WTC11 (cell line): ENCODE measurements around the gene FAM53C. TPM values are rescaled to one million over a fixed set of nuclear protein-coding genes. Genes with fewer than 3 reads are reported as not detected.

ENCODE experiments used
- AFF4 ChIP-seq: sonication (generic); formaldehyde crosslinking; IDR thresholded peaks from 2 replicates; pipeline ENCODE4 v1.8.1; 2023; ENCODE audit warnings: mild to moderate bottlenecking, missing genetic modification reagents, borderline replicate concordance
- CBFB ChIP-seq: sonication (generic); formaldehyde crosslinking; IDR thresholded peaks from 2 replicates; pipeline ENCODE4 v1.8.1; 2022; ENCODE audit warnings: mild to moderate bottlenecking, low read depth, missing genetic modification reagents
- CDX4 ChIP-seq: fragments of 250-450 bp; sonication (Bioruptor Pico); IDR thresholded peaks from 2 replicates; pipeline ENCODE4 v1.9.0; 2021; ENCODE audit warnings: moderate library complexity, mild to moderate bottlenecking, inconsistent platforms, borderline replicate concordance
- ETV6 ChIP-seq: sonication (generic); formaldehyde crosslinking; IDR thresholded peaks from 2 replicates; pipeline ENCODE4 v1.8.1; 2022; ENCODE audit warnings: mild to moderate bottlenecking, missing genetic modification reagents
- GABPB1 ChIP-seq: sonication (generic); formaldehyde crosslinking; IDR thresholded peaks from 2 replicates; pipeline ENCODE4 v1.8.1; 2023; ENCODE audit warnings: mild to moderate bottlenecking, missing genetic modification reagents
- GRHL2 ChIP-seq: fragments of 250-450 bp; sonication (Bioruptor Pico); IDR thresholded peaks from 2 replicates; pipeline ENCODE4 v1.8.0; 2022; ENCODE audit warnings: mild to moderate bottlenecking, moderate library complexity; ENCODE audit not compliant: insufficient replicate concordance, severe bottlenecking
- HMGA2 ChIP-seq: fragments of 250-450 bp; sonication (Bioruptor Pico); IDR thresholded peaks from 2 replicates; pipeline ENCODE4 v1.4.0; 2021; ENCODE audit warnings: mild to moderate bottlenecking, moderate library complexity
- HMGXB4 ChIP-seq: sonication (generic); formaldehyde crosslinking; IDR thresholded peaks from 2 replicates; pipeline ENCODE4 v1.8.1; 2023; ENCODE audit warnings: mild to moderate bottlenecking, moderate library complexity, missing genetic modification reagents
- NFATC4 ChIP-seq: fragments of 250-450 bp; sonication (Bioruptor Pico); IDR thresholded peaks from 2 replicates; pipeline ENCODE4 v1.9.0; 2021; ENCODE audit warnings: mild to moderate bottlenecking
- PRRX2 ChIP-seq: fragments of 250-450 bp; sonication (Bioruptor Pico); IDR thresholded peaks from 2 replicates; pipeline ENCODE4 v1.8.0; 2021; ENCODE audit warnings: mild to moderate bottlenecking
- RORB ChIP-seq: fragments of 250-450 bp; sonication (Bioruptor Pico); IDR thresholded peaks from 2 replicates; pipeline ENCODE4 v1.9.0; 2021; ENCODE audit warnings: mild to moderate bottlenecking
- TP53 ChIP-seq: sonication (generic); formaldehyde crosslinking; IDR thresholded peaks from 2 replicates; pipeline ENCODE4 v1.8.1; 2023; ENCODE audit warnings: mild to moderate bottlenecking, missing genetic modification reagents
- USF2 ChIP-seq: sonication (generic); formaldehyde crosslinking; IDR thresholded peaks from 2 replicates; pipeline ENCODE4 v1.8.1; 2023; ENCODE audit warnings: mild to moderate bottlenecking, missing genetic modification reagents, moderate library complexity
- ZBTB43 ChIP-seq: sonication (generic); formaldehyde crosslinking; IDR thresholded peaks from 2 replicates; pipeline ENCODE4 v1.8.1; 2023; ENCODE audit warnings: mild to moderate bottlenecking, missing genetic modification reagents
- ZNF425 ChIP-seq: fragments of 250-450 bp; sonication (Bioruptor Pico); conservative IDR thresholded peaks from 2 replicates; pipeline ENCODE4 v1.9.0; 2021; ENCODE audit warnings: mild to moderate bottlenecking
- total RNA-seq: library from RNA; stranded (reverse); gene quantifications from 3 replicates; pipeline ENCODE4 v1.2.3, GENCODE V29; 2021
- TF ChIP-seq, protein P1 (sequence below): sonication (generic); formaldehyde crosslinking; IDR thresholded peaks from 2 replicates; pipeline ENCODE4 v1.8.0; 2023; ENCODE audit warnings: mild to moderate bottlenecking, missing genetic modification reagents
- TF ChIP-seq, protein P2 (sequence below): sonication (generic); formaldehyde crosslinking; conservative IDR thresholded peaks from 2 replicates; pipeline ENCODE4 v1.8.1; 2022; ENCODE audit warnings: mild to moderate bottlenecking, missing genetic modification reagents
- TF ChIP-seq, protein P3 (sequence below): fragments of 250-450 bp; sonication (Bioruptor Pico); IDR thresholded peaks from 2 replicates; pipeline ENCODE4 v1.9.0; 2021; ENCODE audit warnings: mild to moderate bottlenecking, borderline replicate concordance

Gene FAM53C
- total RNA-seq, 1 experiment from 2014 or later = 51.3 TPM

- TF ChIP-seq, protein P1, sequence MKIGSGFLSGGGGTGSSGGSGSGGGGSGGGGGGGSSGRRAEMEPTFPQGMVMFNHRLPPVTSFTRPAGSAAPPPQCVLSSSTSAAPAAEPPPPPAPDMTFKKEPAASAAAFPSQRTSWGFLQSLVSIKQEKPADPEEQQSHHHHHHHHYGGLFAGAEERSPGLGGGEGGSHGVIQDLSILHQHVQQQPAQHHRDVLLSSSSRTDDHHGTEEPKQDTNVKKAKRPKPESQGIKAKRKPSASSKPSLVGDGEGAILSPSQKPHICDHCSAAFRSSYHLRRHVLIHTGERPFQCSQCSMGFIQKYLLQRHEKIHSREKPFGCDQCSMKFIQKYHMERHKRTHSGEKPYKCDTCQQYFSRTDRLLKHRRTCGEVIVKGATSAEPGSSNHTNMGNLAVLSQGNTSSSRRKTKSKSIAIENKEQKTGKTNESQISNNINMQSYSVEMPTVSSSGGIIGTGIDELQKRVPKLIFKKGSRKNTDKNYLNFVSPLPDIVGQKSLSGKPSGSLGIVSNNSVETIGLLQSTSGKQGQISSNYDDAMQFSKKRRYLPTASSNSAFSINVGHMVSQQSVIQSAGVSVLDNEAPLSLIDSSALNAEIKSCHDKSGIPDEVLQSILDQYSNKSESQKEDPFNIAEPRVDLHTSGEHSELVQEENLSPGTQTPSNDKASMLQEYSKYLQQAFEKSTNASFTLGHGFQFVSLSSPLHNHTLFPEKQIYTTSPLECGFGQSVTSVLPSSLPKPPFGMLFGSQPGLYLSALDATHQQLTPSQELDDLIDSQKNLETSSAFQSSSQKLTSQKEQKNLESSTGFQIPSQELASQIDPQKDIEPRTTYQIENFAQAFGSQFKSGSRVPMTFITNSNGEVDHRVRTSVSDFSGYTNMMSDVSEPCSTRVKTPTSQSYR (CRISPR knock-in tag) = peak; percentile 96
- no peak for TF ChIP-seq AFF4 (CRISPR knock-in tag)
- TF ChIP-seq HMGXB4 = peak; percentile 44; the same call in 1 of the 2 replicates
- peak; percentile 89 for TF ChIP-seq TP53
- no peak; the same call in none of the 2 replicates for TF ChIP-seq GABPB1 (CRISPR knock-in tag)
- TF ChIP-seq USF2 (CRISPR knock-in tag) = 0 out of 2 replicates have a peak, but pooled peaks have one; percentile 41
- peak; percentile 88; the same call in 1 of the 2 replicates for TF ChIP-seq ETV6 (CRISPR knock-in tag)
- TF ChIP-seq ZNF425 = peak; percentile 42; the same call in 1 of the 2 replicates
- no peak for TF ChIP-seq GRHL2 (CRISPR knock-in tag)
- TF ChIP-seq HMGA2 (CRISPR knock-in tag) = peak; percentile 58; the same call in 1 of the 2 replicates
- TF ChIP-seq CBFB (CRISPR knock-in tag) = no peak
- TF ChIP-seq ZBTB43 (CRISPR knock-in tag) = 0 out of 2 replicates have a peak, but pooled peaks have one; percentile 74
- TF ChIP-seq RORB = peak; percentile 96
- TF ChIP-seq CDX4 = peak; percentile 90; the same call in 1 of the 2 replicates
- peak; percentile 89; the same call in 1 of the 2 replicates for TF ChIP-seq PRRX2 (CRISPR knock-in tag)
- TF ChIP-seq, protein P2, sequence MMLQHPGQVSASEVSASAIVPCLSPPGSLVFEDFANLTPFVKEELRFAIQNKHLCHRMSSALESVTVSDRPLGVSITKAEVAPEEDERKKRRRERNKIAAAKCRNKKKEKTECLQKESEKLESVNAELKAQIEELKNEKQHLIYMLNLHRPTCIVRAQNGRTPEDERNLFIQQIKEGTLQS (CRISPR knock-in tag) = no peak
- TF ChIP-seq, protein P3, sequence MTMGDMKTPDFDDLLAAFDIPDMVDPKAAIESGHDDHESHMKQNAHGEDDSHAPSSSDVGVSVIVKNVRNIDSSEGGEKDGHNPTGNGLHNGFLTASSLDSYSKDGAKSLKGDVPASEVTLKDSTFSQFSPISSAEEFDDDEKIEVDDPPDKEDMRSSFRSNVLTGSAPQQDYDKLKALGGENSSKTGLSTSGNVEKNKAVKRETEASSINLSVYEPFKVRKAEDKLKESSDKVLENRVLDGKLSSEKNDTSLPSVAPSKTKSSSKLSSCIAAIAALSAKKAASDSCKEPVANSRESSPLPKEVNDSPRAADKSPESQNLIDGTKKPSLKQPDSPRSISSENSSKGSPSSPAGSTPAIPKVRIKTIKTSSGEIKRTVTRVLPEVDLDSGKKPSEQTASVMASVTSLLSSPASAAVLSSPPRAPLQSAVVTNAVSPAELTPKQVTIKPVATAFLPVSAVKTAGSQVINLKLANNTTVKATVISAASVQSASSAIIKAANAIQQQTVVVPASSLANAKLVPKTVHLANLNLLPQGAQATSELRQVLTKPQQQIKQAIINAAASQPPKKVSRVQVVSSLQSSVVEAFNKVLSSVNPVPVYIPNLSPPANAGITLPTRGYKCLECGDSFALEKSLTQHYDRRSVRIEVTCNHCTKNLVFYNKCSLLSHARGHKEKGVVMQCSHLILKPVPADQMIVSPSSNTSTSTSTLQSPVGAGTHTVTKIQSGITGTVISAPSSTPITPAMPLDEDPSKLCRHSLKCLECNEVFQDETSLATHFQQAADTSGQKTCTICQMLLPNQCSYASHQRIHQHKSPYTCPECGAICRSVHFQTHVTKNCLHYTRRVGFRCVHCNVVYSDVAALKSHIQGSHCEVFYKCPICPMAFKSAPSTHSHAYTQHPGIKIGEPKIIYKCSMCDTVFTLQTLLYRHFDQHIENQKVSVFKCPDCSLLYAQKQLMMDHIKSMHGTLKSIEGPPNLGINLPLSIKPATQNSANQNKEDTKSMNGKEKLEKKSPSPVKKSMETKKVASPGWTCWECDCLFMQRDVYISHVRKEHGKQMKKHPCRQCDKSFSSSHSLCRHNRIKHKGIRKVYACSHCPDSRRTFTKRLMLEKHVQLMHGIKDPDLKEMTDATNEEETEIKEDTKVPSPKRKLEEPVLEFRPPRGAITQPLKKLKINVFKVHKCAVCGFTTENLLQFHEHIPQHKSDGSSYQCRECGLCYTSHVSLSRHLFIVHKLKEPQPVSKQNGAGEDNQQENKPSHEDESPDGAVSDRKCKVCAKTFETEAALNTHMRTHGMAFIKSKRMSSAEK (CRISPR knock-in tag) = 0 out of 2 replicates have a peak, but pooled peaks have one; percentile 70
- TF ChIP-seq NFATC4 (CRISPR knock-in tag) = peak; percentile 86; the same call in 1 of the 2 replicates
These were observed at the start of gene FAM53C (continued) for GRCh38 chr5:138337685-138338410.
